Effector CD8-positive, alpha-beta T cell (primary cell): ENCODE results near the gene CP.
A peak's percentile ranks its signal among the peaks of the same experiment; 100 is the strongest.

Source experiments
- DNase-seq: peaks from one replicate; lab custom pipeline; 2025; lab: John Stamatoyannopoulos, UW

The CP gene

GRCh38 chr3:149186219-149186618 lies 35.4 kb downstream of the CP start:
- no peak for DNase-seq

- DNase-seq, result no peak
Observed at GRCh38 chr3:149181182-149181581, 40.4 kb downstream of the CP start.

- no peak for DNase-seq
Observed at GRCh38 chr3:149180057-149180573, 41.5 kb downstream of the CP start.

GRCh38 chr3:149179220-149179619 lies 42.4 kb downstream of the CP start:
- DNase-seq, result no peak

- DNase-seq, result no peak
Observed at GRCh38 chr3:149177122-149177521, 44.5 kb downstream of the CP start.

- no peak for DNase-seq
Observed at GRCh38 chr3:149174901-149175300, 46.7 kb downstream of the CP start.

- DNase-seq, result no peak
Observed at GRCh38 chr3:149170672-149171071, 51.0 kb downstream of the CP start.

- DNase-seq, result no peak
Observed at GRCh38 chr3:149167898-149168297, 53.7 kb downstream of the CP start.

GRCh38 chr3:149163066-149163465 lies 58.6 kb downstream of the CP start:
- no peak for DNase-seq

- DNase-seq, result no peak
Observed at GRCh38 chr3:149162007-149162406, 59.6 kb downstream of the CP start.

GRCh38 chr3:149160754-149161300 lies 60.8 kb downstream of the CP start:
- no peak for DNase-seq

- DNase-seq, result no peak
Observed at GRCh38 chr3:149153402-149153801, 68.2 kb downstream of the CP start.

GRCh38 chr3:149152420-149152819 lies 69.2 kb downstream of the CP start:
- no peak for DNase-seq

- DNase-seq, result no peak
Observed at GRCh38 chr3:149151843-149152242, 69.8 kb downstream of the CP start.

- no peak for DNase-seq
Observed at GRCh38 chr3:149150436-149150835, 71.2 kb downstream of the CP start.

- no peak for DNase-seq
Observed at GRCh38 chr3:149145974-149146373, 75.7 kb downstream of the CP start.

GRCh38 chr3:149145356-149145755 lies 76.3 kb downstream of the CP start:
- DNase-seq, result no peak

GRCh38 chr3:149142682-149143081 lies 78.9 kb downstream of the CP start:
- DNase-seq, result no peak

- no peak for DNase-seq
Observed at GRCh38 chr3:149134575-149134974, 87.1 kb downstream of the CP start.

GRCh38 chr3:149131589-149131988 lies 90.0 kb downstream of the CP start:
- DNase-seq, result no peak

- peak; percentile 72 for DNase-seq
Observed at GRCh38 chr3:149129326-149130205, 92.1 kb downstream of the CP start, which contains the start of gene HPS3. Gene HPS3, plus strand, starts transcription at chr3:149129638. Its CDS starts 86 bp downstream, at chr3:149129724.

GRCh38 chr3:149128821-149129220 lies 92.8 kb downstream of the CP start:
- no peak for DNase-seq
